ENCODE measurements around the gene PPP1R9B.

PPP1R9B gene

GRCh38 chr17:50098583-50098982 lies 51.9 kb downstream of the PPP1R9B start:
- peaks cover 31% of the 10 kb centered on the region for H3K4me1 Mint-ChIP-seq (ENCODE audit: low read depth)
- no peak overlapping the region for H3K4me3 Mint-ChIP-seq
- no peaks in the 10 kb centered on the region for H3K27me3 Mint-ChIP-seq
- no peaks in the 10 kb centered on the region for H3K36me3 Mint-ChIP-seq (ENCODE audit: low read depth)
- H3K9me3 Mint-ChIP-seq, result no peaks in the 10 kb centered on the region
- no peak overlapping the region for H3K27ac Mint-ChIP-seq

GRCh38 chr17:50097926-50098325 lies 52.6 kb downstream of the PPP1R9B start:
- Mint-ChIP-seq H3K9me3 (no peaks in the 10 kb centered on the region), H3K4me3 (no peak overlapping the region), H3K4me1 (ENCODE audit: low read depth) (peaks cover 31% of the 10 kb centered on the region), H3K36me3 (ENCODE audit: low read depth) (no peaks in the 10 kb centered on the region), H3K27me3 (no peaks in the 10 kb centered on the region), H3K27ac (no peak overlapping the region)

GRCh38 chr17:50097455-50097854 lies 53.0 kb downstream of the PPP1R9B start:
- H3K4me3 Mint-ChIP-seq, result no peak overlapping the region
- no peaks in the 10 kb centered on the region for H3K36me3 Mint-ChIP-seq (ENCODE audit: low read depth)
- peaks cover 31% of the 10 kb centered on the region for H3K4me1 Mint-ChIP-seq (ENCODE audit: low read depth)
- H3K27ac Mint-ChIP-seq, result no peak overlapping the region
- no peaks in the 10 kb centered on the region for H3K27me3 Mint-ChIP-seq
- H3K9me3 Mint-ChIP-seq, result no peaks in the 10 kb centered on the region

- Mint-ChIP-seq H3K27me3 (no peaks in the 10 kb centered on the region), H3K36me3 (ENCODE audit: low read depth) (no peaks in the 10 kb centered on the region), H3K27ac (no peak overlapping the region), H3K9me3 (no peaks in the 10 kb centered on the region), H3K4me3 (peak overlapping the region; percentile 87), H3K4me1 (ENCODE audit: low read depth) (peaks cover 31% of the 10 kb centered on the region)
Observed at GRCh38 chr17:50096758-50097157, 53.7 kb downstream of the PPP1R9B start.

- H3K27ac Mint-ChIP-seq, result peak overlapping the region; percentile 84
- H3K9me3 Mint-ChIP-seq, result no peaks in the 10 kb centered on the region
- peaks cover 31% of the 10 kb centered on the region for H3K4me1 Mint-ChIP-seq (ENCODE audit: low read depth)
- H3K4me3 Mint-ChIP-seq, result peak overlapping the region; percentile 87
- H3K36me3 Mint-ChIP-seq (ENCODE audit: low read depth), result no peaks in the 10 kb centered on the region
- H3K27me3 Mint-ChIP-seq, result no peaks in the 10 kb centered on the region
Observed at GRCh38 chr17:50096092-50096491, 54.4 kb downstream of the PPP1R9B start.

GRCh38 chr17:50095626-50096037 lies 54.8 kb downstream of the PPP1R9B start:
- Mint-ChIP-seq H3K27me3 (no peaks in the 10 kb centered on the region), H3K27ac (peak overlapping the region; percentile 84), H3K36me3 (ENCODE audit: low read depth) (no peaks in the 10 kb centered on the region), H3K9me3 (no peaks in the 10 kb centered on the region), H3K4me1 (ENCODE audit: low read depth) (peaks cover 31% of the 10 kb centered on the region), H3K4me3 (peak overlapping the region; percentile 87)

- H3K27me3 Mint-ChIP-seq, result no peaks in the 10 kb centered on the region
- peak within 1 kb of the TSS; percentile 87 for H3K4me3 Mint-ChIP-seq
- no peaks in the 10 kb centered on the region for H3K36me3 Mint-ChIP-seq (ENCODE audit: low read depth)
- H3K4me1 Mint-ChIP-seq (ENCODE audit: low read depth), result peaks cover 28% of the 10 kb centered on the region
- H3K9me3 Mint-ChIP-seq, result no peaks in the 10 kb centered on the region
- H3K27ac Mint-ChIP-seq, result peak within 1 kb of the TSS; percentile 84
Observed at GRCh38 chr17:50094753-50095619, 55.5 kb downstream of the PPP1R9B start, which contains the start of gene PDK2. Gene PDK2, plus strand, starts transcription at chr17:50095351. Its CDS starts 85 bp downstream, at chr17:50095436.

GRCh38 chr17:50094243-50094752 lies 56.2 kb downstream of the PPP1R9B start:
- H3K27ac Mint-ChIP-seq, result peak overlapping the region; percentile 84
- no peaks in the 10 kb centered on the region for H3K36me3 Mint-ChIP-seq (ENCODE audit: low read depth)
- peaks cover 24% of the 10 kb centered on the region for H3K4me1 Mint-ChIP-seq (ENCODE audit: low read depth)
- peak overlapping the region; percentile 87 for H3K4me3 Mint-ChIP-seq
- no peaks in the 10 kb centered on the region for H3K27me3 Mint-ChIP-seq
- no peaks in the 10 kb centered on the region for H3K9me3 Mint-ChIP-seq

- Mint-ChIP-seq H3K4me3 (no peak overlapping the region), H3K4me1 (ENCODE audit: low read depth) (peaks cover 24% of the 10 kb centered on the region), H3K27me3 (no peaks in the 10 kb centered on the region), H3K27ac (no peak overlapping the region), H3K9me3 (no peaks in the 10 kb centered on the region), H3K36me3 (ENCODE audit: low read depth) (no peaks in the 10 kb centered on the region)
Observed at GRCh38 chr17:50093807-50094206, 56.7 kb downstream of the PPP1R9B start.

GRCh38 chr17:50093246-50093645 lies 57.2 kb downstream of the PPP1R9B start:
- Mint-ChIP-seq H3K36me3 (ENCODE audit: low read depth) (no peaks in the 10 kb centered on the region), H3K4me3 (no peak overlapping the region), H3K9me3 (no peaks in the 10 kb centered on the region), H3K4me1 (ENCODE audit: low read depth) (peaks cover 24% of the 10 kb centered on the region), H3K27me3 (no peaks in the 10 kb centered on the region), H3K27ac (no peak overlapping the region)

- Mint-ChIP-seq H3K27me3 (no peaks in the 10 kb centered on the region), H3K4me3 (no peak overlapping the region), H3K4me1 (ENCODE audit: low read depth) (peaks cover 24% of the 10 kb centered on the region), H3K36me3 (ENCODE audit: low read depth) (no peaks in the 10 kb centered on the region), H3K9me3 (no peaks in the 10 kb centered on the region), H3K27ac (no peak overlapping the region)
Observed at GRCh38 chr17:50091918-50092285, 58.6 kb downstream of the PPP1R9B start.

- Mint-ChIP-seq H3K27me3 (no peaks in the 10 kb centered on the region), H3K9me3 (no peaks in the 10 kb centered on the region), H3K4me1 (ENCODE audit: low read depth) (peaks cover 23% of the 10 kb centered on the region), H3K27ac (no peak overlapping the region), H3K36me3 (ENCODE audit: low read depth) (no peaks in the 10 kb centered on the region), H3K4me3 (no peak overlapping the region)
Observed at GRCh38 chr17:50090971-50091917, 59.2 kb downstream of the PPP1R9B start.

- H3K27me3 Mint-ChIP-seq, result no peaks in the 10 kb centered on the region
- H3K36me3 Mint-ChIP-seq (ENCODE audit: low read depth), result no peaks in the 10 kb centered on the region
- H3K4me3 Mint-ChIP-seq, result no peak overlapping the region
- H3K4me1 Mint-ChIP-seq (ENCODE audit: low read depth), result peaks cover 11% of the 10 kb centered on the region
- H3K27ac Mint-ChIP-seq, result no peak overlapping the region
- no peaks in the 10 kb centered on the region for H3K9me3 Mint-ChIP-seq
Observed at GRCh38 chr17:50090071-50090470, 60.4 kb downstream of the PPP1R9B start.

- Mint-ChIP-seq H3K4me3 (no peak overlapping the region), H3K27me3 (no peaks in the 10 kb centered on the region), H3K9me3 (no peaks in the 10 kb centered on the region), H3K4me1 (ENCODE audit: low read depth) (peaks cover 2% of the 10 kb centered on the region), H3K36me3 (ENCODE audit: low read depth) (no peaks in the 10 kb centered on the region), H3K27ac (no peak overlapping the region)
Observed at GRCh38 chr17:50088952-50089825, 61.3 kb downstream of the PPP1R9B start.
